Peyer's patch (tissue), 4 donors: ENCODE measurements around the gene FNDC3A. TPM values are rescaled to one million over a fixed set of nuclear protein-coding genes. Genes with fewer than 3 reads are reported as not detected.
"Not testable (repeated sequence)": the region's sequence is repeated elsewhere in the genome, so short reads cannot be mapped to it uniquely, and the experiment has no call there.

ENCODE experiments used
- DNase-seq, 3 donors: peaks; one replicate each; pipeline ENCODE4 v3.0.0-alpha.2; 2017 to 2019
- H3K27ac ChIP-seq, 4 donors: fragments of 200-600 bp; sonication (generic); one replicate each; pipeline ENCODE4 v1.5.1; 2016 to 2019
- H3K27me3 ChIP-seq, 2 donors: fragments of 200-600 bp; sonication (generic); one replicate each; pipeline ENCODE4 v1.5.1; 2019
- H3K36me3 ChIP-seq, 3 donors: fragments of 200-600 bp; sonication (generic); one replicate each; pipeline ENCODE4 v1.5.1; 2016 to 2019
- H3K4me1 ChIP-seq, 4 donors: fragments of 200-600 bp; sonication (generic); one replicate each; pipeline ENCODE4 v1.5.1; 2016 to 2019
- H3K4me3 ChIP-seq, 4 donors: fragments of 200-600 bp; sonication (generic); 1 replicate in 3 of 4; 2 replicates in 1 of 4; pipeline ENCODE4 v1.5.1; 2016 to 2019; ENCODE audit warnings: mild to moderate bottlenecking in 1 of 4
- H3K9me3 ChIP-seq, 4 donors: fragments of 200-600 bp; sonication (generic); one replicate each; pipeline ENCODE4 v1.5.1; 2016 to 2019; ENCODE audit warnings: mild to moderate bottlenecking in 1 of 4
- POLR2A ChIP-seq, 2 donors: fragments of 450-650 bp; IDR thresholded peaks; one replicate each; pipeline ENCODE4 v1.5.1; 2017; ENCODE audit warnings: antibody characterized with exemption in 2 of 2, mild to moderate bottlenecking in 2 of 2, moderate library complexity in 2 of 2
- total RNA-seq, 4 donors: library from RNA; depleted of rRNA; stranded (reverse); fragments of >200 nt; gene quantifications; one replicate each; pipeline ENCODE4 v1.1.0, GENCODE V29; 2016
- TF ChIP-seq, protein P1 (sequence below), 6 experiments: fragments of 450-650 bp in 4 of 6; fragments of 200-600 bp in 2 of 6; sonication (generic) in 1 of 6; IDR thresholded peaks; one replicate each; pipeline ENCODE4 v1.5.1; 2017 to 2019; ENCODE audit warnings: antibody characterized with exemption in 6 of 6, mild to moderate bottlenecking in 3 of 6, moderate library complexity in 1 of 6

Gene FNDC3A
- total RNA-seq, 4 donors from 2014 or later: 40.4 to 75.0 (median 52.6) TPM

DNA sequence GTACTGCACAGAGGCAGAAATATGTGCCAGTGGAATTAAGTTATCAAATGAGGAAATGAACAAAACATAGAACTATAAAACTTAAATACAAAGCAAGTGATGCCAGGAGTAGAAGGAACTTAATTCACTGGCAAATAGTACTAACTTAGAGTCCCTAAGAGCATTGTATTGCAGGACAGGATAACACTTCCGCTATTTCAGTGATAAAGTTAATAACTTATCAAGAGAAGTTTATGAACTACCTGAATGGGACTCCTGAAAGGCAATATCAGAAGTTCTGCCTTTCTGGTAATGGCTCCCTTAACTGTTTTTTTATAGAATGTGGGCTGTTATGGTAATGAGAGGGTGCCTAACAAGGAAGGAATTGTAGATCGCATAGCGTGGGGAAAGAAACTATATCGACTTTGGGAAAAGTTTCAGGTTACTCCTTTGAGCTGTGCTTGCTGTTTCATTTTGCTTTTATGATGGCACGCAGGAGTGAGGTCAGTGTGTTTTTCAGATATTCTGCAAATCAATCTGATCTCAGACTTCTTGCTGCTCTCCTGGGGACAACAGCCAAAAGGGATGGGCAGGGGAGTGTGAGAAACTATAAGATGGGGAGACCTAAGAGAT is 149.1 kb downstream of the FNDC3A start:
- DNase-seq: no peak
- Histone ChIP-seq H3K27me3 (no peaks in the 10 kb centered on the region), H3K9me3 (no peaks in the 10 kb centered on the region), H3K4me3 (no peak overlapping the region), H3K27ac (no peak overlapping the region), H3K4me1 (peaks cover 0 to 6% (median 0%) of the 10 kb centered on the region in 4 donors), H3K36me3 (no peaks in the 10 kb centered on the region)
- TF ChIP-seq, protein P1, sequence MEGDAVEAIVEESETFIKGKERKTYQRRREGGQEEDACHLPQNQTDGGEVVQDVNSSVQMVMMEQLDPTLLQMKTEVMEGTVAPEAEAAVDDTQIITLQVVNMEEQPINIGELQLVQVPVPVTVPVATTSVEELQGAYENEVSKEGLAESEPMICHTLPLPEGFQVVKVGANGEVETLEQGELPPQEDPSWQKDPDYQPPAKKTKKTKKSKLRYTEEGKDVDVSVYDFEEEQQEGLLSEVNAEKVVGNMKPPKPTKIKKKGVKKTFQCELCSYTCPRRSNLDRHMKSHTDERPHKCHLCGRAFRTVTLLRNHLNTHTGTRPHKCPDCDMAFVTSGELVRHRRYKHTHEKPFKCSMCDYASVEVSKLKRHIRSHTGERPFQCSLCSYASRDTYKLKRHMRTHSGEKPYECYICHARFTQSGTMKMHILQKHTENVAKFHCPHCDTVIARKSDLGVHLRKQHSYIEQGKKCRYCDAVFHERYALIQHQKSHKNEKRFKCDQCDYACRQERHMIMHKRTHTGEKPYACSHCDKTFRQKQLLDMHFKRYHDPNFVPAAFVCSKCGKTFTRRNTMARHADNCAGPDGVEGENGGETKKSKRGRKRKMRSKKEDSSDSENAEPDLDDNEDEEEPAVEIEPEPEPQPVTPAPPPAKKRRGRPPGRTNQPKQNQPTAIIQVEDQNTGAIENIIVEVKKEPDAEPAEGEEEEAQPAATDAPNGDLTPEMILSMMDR (IDR thresholded peaks at IDR 0.05): no peak
- TF ChIP-seq POLR2A (IDR thresholded peaks at IDR 0.05): no peak

DNA sequence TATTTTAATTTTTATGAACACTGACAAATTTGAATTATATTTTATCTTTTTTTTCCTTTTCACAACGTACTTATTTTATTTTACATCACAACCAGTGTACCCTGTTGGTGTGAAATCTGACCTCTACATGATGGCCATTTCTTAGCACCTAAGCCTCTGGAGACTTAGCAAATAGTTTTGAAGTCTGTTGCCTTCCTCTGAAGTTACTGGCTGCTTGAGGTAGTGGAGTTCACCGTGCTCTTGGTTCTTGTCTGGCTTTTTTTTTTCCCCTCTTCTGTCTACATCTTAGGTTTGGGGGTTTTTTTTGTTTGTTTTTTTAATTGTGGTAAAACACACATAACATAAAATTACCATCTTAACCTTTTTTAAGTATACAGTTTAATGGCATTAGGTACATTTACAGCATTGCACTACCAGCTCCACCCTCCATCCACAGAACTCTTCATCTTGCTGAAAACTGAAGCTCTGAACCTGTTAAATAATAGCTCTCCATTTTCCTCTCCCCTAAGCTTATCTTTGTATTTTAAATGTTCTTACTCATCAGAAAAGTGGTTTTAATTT is 150.3 kb downstream of the FNDC3A start:
- Histone ChIP-seq H3K4me3 (no peak overlapping the region), H3K36me3 (peaks cover 0 to 4% (median 0%) of the 10 kb centered on the region in 3 donors), H3K4me1 (peaks cover 0 to 6% (median 0%) of the 10 kb centered on the region in 4 donors), H3K27ac (no peak overlapping the region), H3K27me3 (no peaks in the 10 kb centered on the region), H3K9me3 (no peaks in the 10 kb centered on the region)
- DNase-seq: no peak
- TF ChIP-seq, protein P1 (IDR thresholded peaks at IDR 0.05): no peak
- TF ChIP-seq POLR2A (IDR thresholded peaks at IDR 0.05): no peak

DNA sequence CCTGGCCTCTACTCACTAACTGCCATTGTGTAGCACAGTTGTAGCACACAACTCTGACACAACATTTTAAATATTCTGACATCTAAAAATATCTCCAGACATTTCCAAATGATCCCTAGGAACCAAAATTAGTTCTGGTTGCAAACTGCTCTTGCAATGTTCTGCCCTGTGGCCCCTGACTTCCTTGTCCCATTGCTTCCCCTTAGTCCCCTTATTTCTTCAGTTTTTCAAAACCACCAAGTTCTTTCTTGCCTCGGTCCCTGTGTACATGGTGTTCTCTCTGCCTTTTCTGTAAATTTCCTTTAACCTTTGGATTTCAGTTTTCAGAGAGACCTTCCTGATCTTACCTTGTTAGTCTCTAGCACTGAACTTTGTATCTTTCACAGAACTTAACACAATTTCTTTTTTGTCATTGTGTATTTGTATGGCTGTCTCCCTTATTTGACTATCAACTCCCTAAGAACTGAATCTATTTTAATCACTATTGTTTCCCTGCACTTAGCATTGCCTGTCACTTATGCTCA is 156.8 kb downstream of the FNDC3A start:
- TF ChIP-seq, protein P1 (IDR thresholded peaks at IDR 0.05): no peak
- no peak for TF ChIP-seq POLR2A (IDR thresholded peaks at IDR 0.05)
- no peaks in the 10 kb centered on the region for H3K4me1 ChIP-seq
- DNase-seq: no peak
- no peaks in the 10 kb centered on the region for H3K27me3 ChIP-seq
- peak overlapping the region in 2 of 4 donors; percentile 39 to 41 for H3K27ac ChIP-seq
- peaks cover 0 to 39% (median 0%) of the 10 kb centered on the region in 3 donors for H3K36me3 ChIP-seq
- H3K9me3 ChIP-seq: no peaks in the 10 kb centered on the region
- no peak overlapping the region for H3K4me3 ChIP-seq

DNA sequence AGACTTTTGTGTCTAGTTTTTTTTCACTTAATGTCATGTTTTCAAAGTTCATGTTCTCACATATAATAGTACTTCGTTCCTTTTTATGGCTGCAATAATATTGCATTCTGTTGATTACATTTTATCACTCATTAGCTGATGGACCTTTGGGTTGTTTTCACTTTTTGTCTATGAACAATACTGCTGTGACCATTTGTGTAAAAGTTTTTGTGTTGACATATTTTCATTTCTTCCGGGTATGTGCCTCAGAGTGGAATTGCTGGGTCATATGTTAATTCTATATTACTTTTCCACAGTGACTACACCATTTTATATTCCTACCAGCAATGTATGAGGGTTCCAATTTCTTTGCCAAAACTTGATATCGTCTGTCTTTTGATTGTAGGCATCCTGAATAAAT is 158.6 kb downstream of the FNDC3A start:
- no peaks in the 10 kb centered on the region for H3K27me3 ChIP-seq
- TF ChIP-seq POLR2A (IDR thresholded peaks at IDR 0.05): no peak
- TF ChIP-seq, protein P1 (IDR thresholded peaks at IDR 0.05): no peak
- DNase-seq: no peak
- peaks cover 0 to 51% (median 0%) of the 10 kb centered on the region in 3 donors for H3K36me3 ChIP-seq
- no peaks in the 10 kb centered on the region for H3K9me3 ChIP-seq
- no peaks in the 10 kb centered on the region for H3K4me1 ChIP-seq
- H3K4me3 ChIP-seq: no peak overlapping the region
- H3K27ac ChIP-seq: no peak overlapping the region

DNA sequence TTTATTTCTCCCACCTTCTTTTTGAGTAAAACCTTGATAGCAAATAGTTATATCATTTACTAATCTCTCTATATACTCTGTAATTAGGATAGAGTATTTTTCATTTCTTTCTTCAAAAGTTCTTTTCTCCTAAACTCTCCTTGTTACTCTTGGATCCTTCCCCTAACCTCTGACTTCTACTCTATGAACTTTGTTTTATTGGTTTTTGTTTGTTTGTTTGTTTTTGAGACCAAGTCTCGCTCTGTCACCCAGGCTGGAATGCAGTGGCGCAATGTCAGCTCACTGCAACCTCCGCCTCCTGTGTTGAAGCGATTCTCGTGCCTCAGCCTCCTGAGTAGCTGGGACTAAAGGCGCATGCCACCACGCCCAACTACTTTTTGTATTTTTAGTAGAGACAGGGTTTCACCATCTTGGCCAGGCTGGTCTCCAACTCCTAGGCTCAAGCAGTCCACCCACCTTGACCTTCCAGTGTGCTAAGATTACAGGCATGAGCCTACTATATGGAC is 161.5 kb downstream of the FNDC3A start:
- not testable (repeated sequence) for H3K9me3 ChIP-seq, H3K4me3 ChIP-seq, H3K27me3 ChIP-seq, H3K27ac ChIP-seq, H3K4me1 ChIP-seq, DNase-seq
- peaks cover 0 to 56% (median 0%) of the 10 kb centered on the region in 3 donors for H3K36me3 ChIP-seq

DNA sequence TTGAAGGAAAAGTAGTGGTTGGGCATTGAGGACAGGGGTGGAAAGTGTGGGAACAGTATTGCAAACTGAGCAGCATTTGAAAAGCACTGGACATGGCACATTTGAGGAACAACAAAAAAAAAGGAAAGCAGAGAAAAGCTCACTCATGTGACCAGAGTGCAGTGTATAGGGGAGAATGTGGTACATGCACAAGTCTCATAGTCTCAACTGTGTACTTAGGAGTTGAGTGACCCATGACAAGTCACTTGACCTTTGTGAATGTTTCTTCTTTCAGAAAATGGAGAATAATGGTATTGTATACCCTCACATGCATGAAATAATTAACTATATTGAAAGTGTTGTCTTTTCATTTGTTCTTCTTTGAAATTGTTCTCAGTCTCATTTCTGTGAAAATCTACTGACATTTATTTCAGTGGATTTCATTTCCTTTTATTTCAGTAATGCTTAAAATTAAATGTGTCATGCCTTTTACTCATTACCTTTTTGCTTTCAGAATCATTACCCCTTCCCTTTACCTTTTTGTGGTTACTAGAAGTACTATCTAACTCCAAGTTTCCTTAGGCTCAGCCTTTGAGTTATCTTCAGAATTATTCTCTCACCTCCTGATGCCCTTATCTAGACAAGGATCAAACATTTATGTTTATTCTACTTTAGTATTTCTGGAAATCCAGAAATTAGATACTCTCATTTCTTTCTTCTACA is 165.3 kb downstream of the FNDC3A start:
- H3K27me3 ChIP-seq: no peaks in the 10 kb centered on the region
- DNase-seq: no peak
- no peak overlapping the region for H3K4me3 ChIP-seq
- H3K9me3 ChIP-seq: no peaks in the 10 kb centered on the region
- TF ChIP-seq POLR2A (IDR thresholded peaks at IDR 0.05): no peak
- TF ChIP-seq, protein P1 (IDR thresholded peaks at IDR 0.05): no peak
- peaks cover 0 to 53% (median 0%) of the 10 kb centered on the region in 3 donors for H3K36me3 ChIP-seq
- no peaks in the 10 kb centered on the region for H3K4me1 ChIP-seq
- no peak overlapping the region for H3K27ac ChIP-seq
